Panc1 (cell line): ENCODE measurements around the gene ATP8B3. TPM values are rescaled to one million over a fixed set of nuclear protein-coding genes. Genes with fewer than 3 reads are reported as not detected.

ENCODE experiments used
- ATAC-seq: fragments of 200-7000 bp; cut with Tn5 transposase; 2 replicates; pipeline ENCODE4 v1.9.1; 2020; ENCODE audit warnings: mild to moderate bottlenecking, moderate library complexity
- BruUV-seq: library from RNA; stranded (reverse); fragments of 400-500 nt; replicated peaks from 2 replicates; lab custom pipeline; 2021; lab: Mats Ljungman, UMichigan
- CTCF ChIA-PET: fragments of 300-600 bp; sonication (Branson Sonifier 250); formaldehyde crosslinking; loops from one replicate; lab custom pipeline; 2022; ENCODE audit warnings: antibody characterized with exemption; lab: Charles Lee
- POLR2A ChIA-PET: fragments of 300-600 bp; sonication (Branson Sonifier 250); formaldehyde crosslinking; loops from one replicate; lab custom pipeline; 2022; ENCODE audit warnings: antibody characterized with exemption; lab: Charles Lee
- DNase-seq: peaks from one replicate; pipeline ENCODE4 v3.0.0-alpha.2; 2010; ENCODE audit warnings: low read depth, low spot score
- H3K27ac ChIP-seq: 2 replicates; pipeline ENCODE4 v1.5.1; 2011; ENCODE audit warnings: mild to moderate bottlenecking, low read length, inconsistent platforms
- H3K27me3 ChIP-seq: fragments of 200-500 bp; sonication (Bioruptor generic); 2 replicates; pipeline ENCODE4 v1.6.0; 2014; ENCODE audit warnings: low read length, inconsistent platforms; ENCODE audit not compliant: control insufficient read depth, insufficient read depth
- H3K36me3 ChIP-seq: fragments of 200-500 bp; sonication (Bioruptor generic); 2 replicates; pipeline ENCODE4 v1.5.1; 2014; ENCODE audit warnings: inconsistent platforms, mild to moderate bottlenecking, low read length, moderate library complexity; ENCODE audit not compliant: control insufficient read depth, insufficient read depth
- H3K4me1 ChIP-seq: 2 replicates; pipeline ENCODE4 v1.5.1; 2011; ENCODE audit warnings: inconsistent platforms, mild to moderate bottlenecking, low read length, moderate library complexity; ENCODE audit not compliant: control insufficient read depth, insufficient read depth
- H3K4me3 ChIP-seq, 2 experiments: 2 replicates each; pipeline ENCODE4 v1.5.1; 2011 to 2012; ENCODE audit warnings: low read depth in 2 of 2, low read length in 2 of 2, mild to moderate bottlenecking in 2 of 2, inconsistent platforms in 1 of 2, moderate library complexity in 1 of 2
- H3K9me3 ChIP-seq: fragments of 200-500 bp; sonication (Bioruptor generic); 2 replicates; pipeline ENCODE4 v1.5.1; 2014; ENCODE audit warnings: low read depth, mild to moderate bottlenecking, inconsistent platforms, low read length, moderate library complexity; ENCODE audit not compliant: control insufficient read depth, insufficient read depth
- POLR2AphosphoS5 ChIP-seq: IDR thresholded peaks from 2 replicates; pipeline ENCODE4 v1.6.1; 2012; ENCODE audit warnings: mild to moderate bottlenecking, low read depth, low read length, moderate library complexity
- SIN3A ChIP-seq: IDR thresholded peaks from 2 replicates; pipeline ENCODE4 v1.6.1; 2012; ENCODE audit warnings: low read depth, mild to moderate bottlenecking, low read length, moderate library complexity, borderline replicate concordance; ENCODE audit not compliant: insufficient read depth
- TCF7L2 ChIP-seq: IDR thresholded peaks from 2 replicates; pipeline ENCODE4 v1.6.1; 2011; ENCODE audit warnings: mild to moderate bottlenecking, low read depth, low read length, inconsistent platforms
- in situ Hi-C: cut with HindIII; loops from 2 replicates; pipeline ENCODE4 v1.10.0; 2016; ENCODE audit warnings: low sequenced_read_pairs, low pct_unique_long_range_greater_than_20kb
- intact Hi-C: fragments of 100-400 bp; cut with micrococcal nuclease; formaldehyde crosslinking; loops from one replicate; pipeline ENCODE4 v1.10.0; 2022; ENCODE audit not compliant: unreplicated experiment
- total RNA-seq: library from RNA; stranded (reverse); gene quantifications from one replicate; pipeline ENCODE4 v1.2.1, GENCODE V29; 2021; ENCODE audit not compliant: unreplicated experiment
- TF ChIP-seq, protein P1 (sequence below): fragments of 450-650 bp; IDR thresholded peaks from 2 replicates; pipeline ENCODE4 v1.5.1; 2017; ENCODE audit warnings: mild to moderate bottlenecking
- TF ChIP-seq, protein P2 (sequence below), 2 experiments: IDR thresholded peaks; 2 replicates each; pipeline ENCODE4 v1.6.1; 2011 to 2012; ENCODE audit warnings: low read depth in 2 of 2, control low read depth in 1 of 2, low read length in 1 of 2, mild to moderate bottlenecking in 1 of 2, moderate library complexity in 1 of 2; ENCODE audit not compliant: insufficient read depth in 1 of 2

ATP8B3 gene
- total RNA-seq, 1 experiment from 2014 or later = 67.7 TPM

DNA sequence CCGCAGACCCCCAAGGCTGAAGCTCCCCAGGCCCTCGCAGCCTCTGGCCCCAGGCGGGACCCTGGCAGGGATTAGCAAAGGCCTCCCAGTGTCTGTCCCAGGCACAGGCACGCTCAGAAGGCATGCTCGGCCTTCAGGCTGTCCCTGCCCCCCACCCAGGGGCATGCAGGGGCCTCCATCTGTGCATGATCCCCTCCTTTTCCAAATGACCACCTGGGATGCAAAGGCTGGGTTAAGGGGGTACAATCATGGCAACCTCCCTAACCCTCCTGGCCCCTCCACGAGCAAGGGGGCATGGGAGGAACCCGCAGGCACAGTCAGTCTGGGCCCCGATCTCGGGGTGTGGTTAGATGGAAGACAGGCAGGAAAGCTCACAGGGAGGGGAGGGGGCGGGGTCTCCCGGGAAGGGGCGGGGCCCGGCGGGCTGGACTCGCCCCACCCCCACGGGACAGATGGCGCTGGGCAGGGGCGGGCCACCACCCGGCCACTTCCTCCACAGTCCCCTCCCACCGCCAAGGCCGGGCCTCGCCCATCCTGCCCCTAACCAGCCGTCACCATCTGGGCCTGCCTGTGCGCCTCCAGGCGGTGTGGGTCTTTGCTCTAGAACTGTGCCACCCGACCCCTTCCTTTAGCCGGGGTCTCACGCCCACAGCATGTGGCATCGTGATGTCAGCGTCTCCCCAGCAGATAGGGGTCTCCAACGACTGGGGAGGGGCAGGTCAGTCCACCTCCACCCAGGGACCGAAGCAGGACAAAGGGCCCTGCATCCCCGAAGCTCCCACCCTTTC lies 43.2 kb upstream of the ATP8B3 start:
- intact Hi-C loops = no loop called here
- Histone ChIP-seq H3K4me1 (peaks cover 48% of the 10 kb centered on the region), H3K27me3 (no peaks in the 10 kb centered on the region), H3K36me3 (no peaks in the 10 kb centered on the region), H3K4me3 (peak overlapping the region; percentile 27 to 48), H3K27ac (peak overlapping the region; percentile 92), H3K9me3 (no peaks in the 10 kb centered on the region)
- CTCF ChIA-PET = interaction anchor here (0.6 kb wide), 4 partner anchors 18 to 319 kb away, joined by 3 read pairs; no protein-coding TSS in a partner anchor
- POLR2A ChIA-PET = interaction anchor here (0.6 kb wide), 1 partner anchor 128 kb away, joined by 3 read pairs; no protein-coding TSS in a partner anchor
- in situ Hi-C loops = no loop called here
- BruUV-seq = no TSS peak
- DNase-seq = no peak
- TF ChIP-seq, protein P1, sequence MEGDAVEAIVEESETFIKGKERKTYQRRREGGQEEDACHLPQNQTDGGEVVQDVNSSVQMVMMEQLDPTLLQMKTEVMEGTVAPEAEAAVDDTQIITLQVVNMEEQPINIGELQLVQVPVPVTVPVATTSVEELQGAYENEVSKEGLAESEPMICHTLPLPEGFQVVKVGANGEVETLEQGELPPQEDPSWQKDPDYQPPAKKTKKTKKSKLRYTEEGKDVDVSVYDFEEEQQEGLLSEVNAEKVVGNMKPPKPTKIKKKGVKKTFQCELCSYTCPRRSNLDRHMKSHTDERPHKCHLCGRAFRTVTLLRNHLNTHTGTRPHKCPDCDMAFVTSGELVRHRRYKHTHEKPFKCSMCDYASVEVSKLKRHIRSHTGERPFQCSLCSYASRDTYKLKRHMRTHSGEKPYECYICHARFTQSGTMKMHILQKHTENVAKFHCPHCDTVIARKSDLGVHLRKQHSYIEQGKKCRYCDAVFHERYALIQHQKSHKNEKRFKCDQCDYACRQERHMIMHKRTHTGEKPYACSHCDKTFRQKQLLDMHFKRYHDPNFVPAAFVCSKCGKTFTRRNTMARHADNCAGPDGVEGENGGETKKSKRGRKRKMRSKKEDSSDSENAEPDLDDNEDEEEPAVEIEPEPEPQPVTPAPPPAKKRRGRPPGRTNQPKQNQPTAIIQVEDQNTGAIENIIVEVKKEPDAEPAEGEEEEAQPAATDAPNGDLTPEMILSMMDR = no peak
- TF ChIP-seq SIN3A = no peak
- TF ChIP-seq TCF7L2 = no peak
- TF ChIP-seq POLR2AphosphoS5 = no peak
- TF ChIP-seq, protein P2, sequence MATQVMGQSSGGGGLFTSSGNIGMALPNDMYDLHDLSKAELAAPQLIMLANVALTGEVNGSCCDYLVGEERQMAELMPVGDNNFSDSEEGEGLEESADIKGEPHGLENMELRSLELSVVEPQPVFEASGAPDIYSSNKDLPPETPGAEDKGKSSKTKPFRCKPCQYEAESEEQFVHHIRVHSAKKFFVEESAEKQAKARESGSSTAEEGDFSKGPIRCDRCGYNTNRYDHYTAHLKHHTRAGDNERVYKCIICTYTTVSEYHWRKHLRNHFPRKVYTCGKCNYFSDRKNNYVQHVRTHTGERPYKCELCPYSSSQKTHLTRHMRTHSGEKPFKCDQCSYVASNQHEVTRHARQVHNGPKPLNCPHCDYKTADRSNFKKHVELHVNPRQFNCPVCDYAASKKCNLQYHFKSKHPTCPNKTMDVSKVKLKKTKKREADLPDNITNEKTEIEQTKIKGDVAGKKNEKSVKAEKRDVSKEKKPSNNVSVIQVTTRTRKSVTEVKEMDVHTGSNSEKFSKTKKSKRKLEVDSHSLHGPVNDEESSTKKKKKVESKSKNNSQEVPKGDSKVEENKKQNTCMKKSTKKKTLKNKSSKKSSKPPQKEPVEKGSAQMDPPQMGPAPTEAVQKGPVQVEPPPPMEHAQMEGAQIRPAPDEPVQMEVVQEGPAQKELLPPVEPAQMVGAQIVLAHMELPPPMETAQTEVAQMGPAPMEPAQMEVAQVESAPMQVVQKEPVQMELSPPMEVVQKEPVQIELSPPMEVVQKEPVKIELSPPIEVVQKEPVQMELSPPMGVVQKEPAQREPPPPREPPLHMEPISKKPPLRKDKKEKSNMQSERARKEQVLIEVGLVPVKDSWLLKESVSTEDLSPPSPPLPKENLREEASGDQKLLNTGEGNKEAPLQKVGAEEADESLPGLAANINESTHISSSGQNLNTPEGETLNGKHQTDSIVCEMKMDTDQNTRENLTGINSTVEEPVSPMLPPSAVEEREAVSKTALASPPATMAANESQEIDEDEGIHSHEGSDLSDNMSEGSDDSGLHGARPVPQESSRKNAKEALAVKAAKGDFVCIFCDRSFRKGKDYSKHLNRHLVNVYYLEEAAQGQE (IDR thresholded peaks at IDR 0.05; ENCODE audit: insufficient read depth in 1 of 2, low read depth in 2 of 2, low read length in 1 of 2) = no peak
- ATAC-seq = peak; percentile 76

DNA sequence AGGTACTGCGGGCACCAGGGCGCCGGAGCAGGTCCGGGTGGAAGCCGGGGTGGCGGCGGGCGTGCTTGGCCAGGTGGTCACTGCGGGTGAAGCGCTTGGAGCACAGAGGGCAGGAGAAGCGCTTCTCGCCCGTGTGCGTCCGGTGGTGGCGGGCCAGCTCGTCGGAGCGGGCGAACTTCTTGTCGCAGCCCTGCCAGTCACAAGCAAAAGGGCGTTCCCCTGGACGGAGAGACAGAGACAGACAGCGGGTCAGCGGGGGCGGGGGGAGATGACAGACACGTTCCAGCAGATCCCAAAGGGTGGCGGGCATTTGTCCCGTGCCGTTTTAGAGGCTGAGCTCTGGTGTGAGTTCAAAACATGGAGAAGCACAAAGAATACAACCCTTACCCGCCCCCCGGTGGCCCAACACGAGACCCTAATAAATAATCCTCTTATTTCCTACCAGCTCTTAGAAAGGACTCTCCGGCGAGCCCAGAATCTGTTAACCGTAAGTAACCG lies 42.5 kb upstream of the ATP8B3 start:
- H3K27ac ChIP-seq = peak overlapping the region; percentile 92
- 0 out of 2 replicates have a peak, but pooled peaks have one; percentile 2 for ATAC-seq
- DNase-seq = no peak
- no TSS peak for BruUV-seq
- peak overlapping the region; percentile 27 to 48 for H3K4me3 ChIP-seq
- in situ Hi-C loops (no loop called here), intact Hi-C loops (no loop called here)
- TF ChIP-seq POLR2AphosphoS5 = no peak
- no peak for TF ChIP-seq SIN3A
- TF ChIP-seq, protein P1 = no peak
- TF ChIP-seq TCF7L2 = no peak
- TF ChIP-seq, protein P2 (IDR thresholded peaks at IDR 0.05; ENCODE audit: insufficient read depth in 1 of 2, low read depth in 2 of 2, low read length in 1 of 2) = no peak
- H3K4me1 ChIP-seq = peaks cover 48% of the 10 kb centered on the region
- H3K36me3 ChIP-seq = no peaks in the 10 kb centered on the region
- POLR2A ChIA-PET = no interaction called here
- CTCF ChIA-PET = interaction anchor here (0.6 kb wide), 5 partner anchors 17 to 320 kb away, joined by 3 to 6 read pairs (median 3); no protein-coding TSS in a partner anchor
- no peaks in the 10 kb centered on the region for H3K27me3 ChIP-seq
- H3K9me3 ChIP-seq = no peaks in the 10 kb centered on the region
